ENCODE results near the gene RASSF1. TPM values are rescaled to one million over a fixed set of nuclear protein-coding genes. Genes with fewer than 3 reads are reported as not detected.

The RASSF1 gene
- total and polyA plus RNA-seq, 10 of the 15 experiments (the other 5 are each of a cell fraction or from before 2014, with no cell fraction given), result 4.4 to 59.6 (median 37.2) TPM

- TF ChIP-seq IRF5 (IDR thresholded peaks at IDR 0.05; ENCODE audit: borderline replicate concordance), result no peak
- no peak for TF ChIP-seq ZBTB11 (CRISPR knock-in tag; IDR thresholded peaks at IDR 0.05)
- TF ChIP-seq SPI1 (IDR thresholded peaks at IDR 0.05; ENCODE audit: borderline replicate concordance, insufficient read depth, low read depth, low read length), result no peak
- TF ChIP-seq NBN (IDR thresholded peaks at IDR 0.05), result peak; percentile 45
- peak; percentile 90 for TF ChIP-seq DPF2 (IDR thresholded peaks at IDR 0.05)
- no peak for TF ChIP-seq HSF1 (IDR thresholded peaks at IDR 0.05; ENCODE audit: low read depth, low read length)
- peak in 1 of 2 experiments; percentile 82; a peak in 2 of 4 replicates for TF ChIP-seq BHLHE40 (IDR thresholded peaks at IDR 0.05; ENCODE audit: borderline replicate concordance in 1 of 2, low read depth in 2 of 2, low read length in 1 of 2)
- no peak for TF ChIP-seq CBX3 (IDR thresholded peaks at IDR 0.05; ENCODE audit: borderline replicate concordance, low read depth)
- TF ChIP-seq POLR2A (IDR thresholded peaks at IDR 0.05; ENCODE audit: low read depth, low read length), result peak; percentile 79
- TF ChIP-seq RELA (IDR thresholded peaks at IDR 0.05; ENCODE audit: borderline replicate concordance, partially characterized antibody), result peak; percentile 26
- TF ChIP-seq CHD1 (IDR thresholded peaks at IDR 0.05; ENCODE audit: low read depth, low read length), result 0 out of 2 replicates have a peak, but pooled peaks have one; percentile 27
- TF ChIP-seq NFYB (IDR thresholded peaks at IDR 0.05; ENCODE audit: insufficient read depth, low read depth, low read length), result 0 out of 2 replicates have a peak, but pooled peaks have one; percentile 39
- 0 out of 2 replicates have a peak, but pooled peaks have one; percentile 8 for TF ChIP-seq YY1 (IDR thresholded peaks at IDR 0.05; ENCODE audit: low read depth, low read length)
- TF ChIP-seq MTA2 (IDR thresholded peaks at IDR 0.05; ENCODE audit: low read depth), result peak; percentile 50; the same call in 1 of the 2 replicates
- TF ChIP-seq ZNF384 (IDR thresholded peaks at IDR 0.05; ENCODE audit: borderline replicate concordance, low read depth, low read length), result no peak
- TF ChIP-seq POU2F2 (IDR thresholded peaks at IDR 0.05; ENCODE audit: borderline replicate concordance, low read depth, low read length), result 0 out of 3 replicates have a peak, but pooled peaks have one; percentile 29
- TF ChIP-seq MLLT1 (IDR thresholded peaks at IDR 0.05), result peak; percentile 99
- TF ChIP-seq HDAC6 (IDR thresholded peaks at IDR 0.05; ENCODE audit: unreplicated experiment), result peak; percentile 98
- peak; percentile 70 for TF ChIP-seq USF1 (IDR thresholded peaks at IDR 0.05; ENCODE audit: borderline replicate concordance, extremely low read length, insufficient read depth, low read depth, low read length)
- TF ChIP-seq RB1 (IDR thresholded peaks at IDR 0.05; ENCODE audit: borderline replicate concordance), result peak; percentile 21; the same call in 1 of the 2 replicates
These were observed at the start of gene RASSF1 (continued) for GRCh38 chr3:50340448-50341329.

All from GM12878 (cell line).